ENCODE data around the gene TMCO2.

Gene TMCO2

DNA sequence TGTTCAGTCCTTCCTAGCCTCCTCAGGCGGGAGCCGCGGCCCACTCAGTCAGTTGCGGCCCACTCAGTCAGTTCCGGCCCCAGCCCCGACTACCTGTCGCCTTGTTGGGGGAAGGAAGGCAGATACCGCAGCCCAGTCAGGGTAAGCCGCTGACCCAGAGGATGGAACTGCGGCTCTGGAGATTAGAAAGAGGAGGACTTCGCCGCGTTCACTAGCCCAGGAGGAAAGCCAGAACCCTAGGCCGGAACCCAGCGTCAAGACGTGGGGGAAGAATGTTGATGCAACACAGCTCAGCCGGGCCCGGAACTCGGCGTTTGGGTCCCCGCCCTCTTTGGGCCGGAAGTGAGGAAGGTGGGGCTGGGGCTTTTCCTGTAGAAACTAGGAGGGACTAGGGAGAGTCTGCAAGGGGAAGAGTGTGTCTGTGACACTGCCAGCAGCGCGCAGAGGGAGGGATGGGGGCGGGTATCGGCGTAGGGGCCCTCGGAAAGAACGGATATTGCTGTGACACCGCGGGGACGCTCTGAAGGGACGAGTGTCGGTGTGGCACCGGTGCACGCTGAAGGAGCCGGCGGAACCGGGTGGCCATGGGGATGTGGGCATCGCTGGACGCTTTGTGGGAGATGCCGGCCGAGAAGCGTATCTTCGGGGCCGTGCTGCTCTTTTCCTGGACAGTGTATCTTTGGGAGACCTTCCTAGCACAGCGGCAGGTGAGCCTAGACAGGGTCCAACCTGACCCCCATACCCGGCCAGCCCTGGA is 10.1 kb downstream of the TMCO2 start, which contains the start of gene ZMPSTE24:
Gene ZMPSTE24 (plus strand): TSS at position 549 of the 757 bp plus-strand sequence. CDS start 36 bp downstream, at position 585.
- peak; percentile 98 to 99 for DNase-seq

DNA sequence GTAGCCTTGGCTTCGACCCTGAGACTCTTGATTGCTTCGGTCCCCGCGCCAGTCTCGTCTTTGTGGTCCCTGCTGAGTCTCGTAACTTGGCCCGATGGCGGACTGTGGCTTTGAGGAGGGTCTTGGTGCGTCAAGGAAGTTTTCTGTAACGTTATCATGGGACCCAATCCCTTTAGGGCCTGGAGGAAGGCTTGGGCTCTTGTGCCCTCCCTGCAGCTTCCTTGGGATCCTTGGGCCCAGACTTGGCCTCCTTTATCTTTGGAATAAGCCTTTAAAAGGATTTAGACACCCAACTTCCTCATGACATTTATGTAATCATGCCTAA is 10.7 kb downstream of the TMCO2 start:
- peak; percentile 6 to 18 for DNase-seq

GRCh38 chr1:40264354-40264781 is 16.6 kb downstream of the TMCO2 start:
- no peak for DNase-seq

GRCh38 chr1:40265298-40265697 is 17.6 kb downstream of the TMCO2 start:
- DNase-seq = no peak

GRCh38 chr1:40265919-40266318 is 18.2 kb downstream of the TMCO2 start:
- no peak for DNase-seq

- DNase-seq = no peak
Measured at GRCh38 chr1:40266786-40267535, 19.2 kb downstream of the TMCO2 start.

- DNase-seq = no peak
Measured at GRCh38 chr1:40267767-40268187, 20.0 kb downstream of the TMCO2 start.

DNA sequence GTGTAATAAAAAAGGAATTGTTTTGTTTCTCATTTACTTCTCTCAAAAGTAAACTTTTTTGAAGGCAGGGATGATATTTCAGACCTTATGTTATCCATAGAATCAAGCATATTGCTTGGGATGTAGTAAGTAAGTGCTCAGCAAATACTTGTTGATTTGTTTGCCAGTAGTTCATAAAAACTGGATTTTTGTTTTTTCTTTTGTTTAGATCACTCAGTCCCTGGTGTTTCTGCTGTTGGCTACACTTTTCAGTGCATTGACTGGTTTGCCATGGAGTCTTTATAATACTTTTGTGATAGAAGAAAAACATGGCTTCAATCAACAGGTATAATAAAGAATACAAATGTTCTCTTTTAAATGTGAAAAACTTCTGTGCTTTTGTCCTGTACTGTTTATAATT is 20.5 kb downstream of the TMCO2 start:
- no peak for DNase-seq

DNA sequence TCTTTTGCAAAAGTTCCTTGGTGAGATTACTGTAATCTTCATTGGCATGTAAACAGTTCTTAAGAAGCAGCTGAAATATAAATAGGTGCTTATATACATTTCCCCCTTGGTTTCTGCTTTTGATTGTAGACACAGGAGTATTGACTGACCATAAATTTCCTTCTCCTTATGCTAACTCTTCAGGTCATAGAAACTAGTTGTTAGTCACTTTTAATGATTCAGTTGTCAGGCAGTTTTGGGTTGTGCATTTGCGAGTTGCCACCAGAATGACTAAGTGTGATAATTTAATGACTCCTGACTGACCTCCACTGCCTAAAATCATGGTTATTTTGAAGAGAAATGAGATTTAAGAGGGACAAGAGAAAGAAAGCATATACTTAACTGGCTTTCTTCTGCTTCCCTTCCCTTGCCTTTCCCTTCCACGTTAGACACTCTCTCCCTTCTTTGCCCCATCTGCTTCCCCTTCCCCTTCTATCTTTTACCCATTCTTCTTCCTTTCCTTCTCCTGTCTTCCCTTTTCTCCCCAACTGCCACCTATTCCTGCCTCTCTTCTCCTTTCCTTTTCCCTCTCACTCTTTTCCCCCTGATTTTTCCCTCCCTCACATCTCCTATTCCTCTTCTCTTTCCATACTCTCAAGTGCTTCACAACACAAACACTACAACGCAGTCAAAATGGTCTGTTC is 22.6 kb downstream of the TMCO2 start:
- no peak for DNase-seq

- no peak for DNase-seq
Measured at GRCh38 chr1:40272653-40273213, 25.0 kb downstream of the TMCO2 start.

DNA sequence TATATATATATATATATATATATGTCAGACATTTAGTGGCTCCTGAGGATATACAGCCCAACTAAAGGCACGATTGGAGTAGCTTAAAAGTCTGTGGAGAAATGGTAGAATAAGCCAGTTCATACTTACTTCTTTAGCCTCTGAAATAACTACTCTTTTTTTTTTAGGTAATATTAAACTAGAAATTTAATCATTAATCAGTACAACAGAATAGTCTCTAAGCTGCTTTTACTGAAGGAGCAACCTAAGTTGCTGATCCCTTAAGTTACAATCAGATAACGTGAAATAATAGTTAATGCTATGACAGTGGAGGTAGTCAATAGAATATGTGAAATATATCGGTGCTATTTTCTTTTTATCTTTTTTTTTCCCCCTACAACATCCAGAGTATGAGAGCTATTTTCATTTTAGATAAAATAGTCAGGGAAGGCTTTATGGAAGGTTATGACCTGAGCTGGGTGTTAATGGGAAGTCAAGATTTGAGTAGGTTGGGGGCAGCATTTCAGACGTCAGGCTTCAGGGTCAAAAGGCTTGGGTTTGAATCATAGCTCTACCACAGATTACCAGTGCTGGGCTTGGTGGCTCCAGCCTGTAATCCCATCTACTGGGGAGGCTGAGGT is 25.9 kb downstream of the TMCO2 start:
- DNase-seq = no peak

GRCh38 chr1:40274331-40274730 is 26.6 kb downstream of the TMCO2 start:
- no peak for DNase-seq

- DNase-seq = no peak
Measured at GRCh38 chr1:40276122-40276521, 28.4 kb downstream of the TMCO2 start.

DNA sequence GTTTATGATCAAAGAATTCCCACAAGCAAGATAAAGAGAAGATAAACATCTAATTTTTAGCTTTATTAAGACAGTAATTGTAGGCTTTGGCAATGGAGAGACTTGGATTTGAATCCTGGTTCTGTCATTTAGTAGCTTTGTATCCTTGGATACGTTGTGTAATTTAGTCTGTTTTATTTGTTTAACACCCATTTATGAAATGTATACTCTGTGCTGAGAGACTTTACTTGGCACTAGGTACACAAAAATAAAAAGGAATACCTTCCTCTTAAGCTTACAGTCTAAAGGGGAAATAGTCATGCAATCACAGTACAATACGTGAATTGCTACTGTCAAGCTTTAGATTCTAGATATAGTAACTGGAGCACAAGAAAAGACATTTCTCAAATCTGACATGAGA is 34.1 kb downstream of the TMCO2 start:
- no peak for DNase-seq

DNA sequence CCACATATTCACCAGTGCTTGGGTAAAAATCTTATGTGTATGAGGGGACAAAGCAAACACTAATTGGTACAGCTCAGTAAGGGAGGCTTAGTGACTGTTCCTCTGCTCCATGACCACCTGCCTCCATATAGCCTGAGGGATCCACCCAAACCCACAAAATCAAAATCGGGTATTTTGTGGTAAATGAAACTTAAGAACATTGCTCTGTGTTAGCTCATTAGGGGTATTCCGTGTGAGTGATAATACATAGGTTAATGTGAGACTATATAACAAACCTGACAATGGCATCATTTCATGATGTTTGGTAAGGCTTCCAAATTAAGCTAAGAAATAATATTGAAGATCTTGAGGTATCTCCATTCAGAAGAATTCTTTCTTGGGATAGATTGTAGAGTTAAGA is 43.6 kb downstream of the TMCO2 start:
- no peak for DNase-seq

DNA sequence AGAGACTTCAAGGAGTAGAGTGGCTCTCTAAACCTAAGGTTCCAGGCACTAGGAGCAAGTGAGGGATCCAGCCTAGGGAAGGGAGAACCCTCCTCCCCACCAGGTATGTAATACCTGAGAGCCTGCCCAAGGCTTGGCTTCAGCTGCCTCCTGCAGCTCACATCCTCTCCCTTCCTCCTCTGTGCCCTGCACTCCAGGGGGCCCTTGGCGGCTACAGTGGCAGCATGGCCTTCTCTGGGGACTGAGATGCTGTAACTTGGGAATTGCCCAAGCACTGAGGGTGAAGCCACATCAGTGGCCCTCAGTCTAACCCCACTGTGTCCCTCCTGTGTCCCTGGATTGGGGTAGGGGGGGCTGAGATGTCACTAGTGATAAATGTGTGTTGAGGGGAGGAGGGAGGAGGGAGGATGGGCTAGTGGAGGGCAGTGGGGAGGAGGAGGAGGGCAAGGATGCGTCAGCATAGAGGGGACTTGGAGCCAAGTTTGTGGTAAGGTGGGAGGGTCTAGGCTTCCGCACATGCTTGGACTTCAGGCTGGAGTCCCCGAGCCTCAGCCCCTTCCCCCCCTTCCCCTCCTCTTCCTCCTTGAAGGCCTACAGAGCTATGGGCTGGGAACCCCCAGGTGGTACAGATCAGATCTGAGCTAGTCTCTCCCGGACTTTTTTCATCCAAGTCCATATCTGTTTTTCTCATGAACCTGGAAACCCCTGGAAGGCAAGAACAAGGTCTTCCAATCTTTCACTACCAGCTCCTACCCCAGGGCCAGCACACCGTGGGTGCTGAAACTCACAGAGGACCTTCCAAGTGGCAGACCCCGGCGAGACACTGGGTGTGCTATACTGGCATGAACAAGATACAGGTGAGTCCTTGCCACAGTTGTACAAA is 51.9 kb downstream of the TMCO2 start:
- DNase-seq = no peak

GRCh38 chr1:40300249-40300567 is 52.5 kb downstream of the TMCO2 start:
- DNase-seq = no peak

- no peak for DNase-seq
Measured at GRCh38 chr1:40300651-40301050, 52.9 kb downstream of the TMCO2 start.

GRCh38 chr1:40301066-40301465 is 53.3 kb downstream of the TMCO2 start:
- no peak for DNase-seq
